Lower lobe of right lung (tissue), 2 donors: Measurements from ENCODE around the gene C3AR1. TPM values are rescaled to one million over a fixed set of nuclear protein-coding genes. Genes with fewer than 3 reads are reported as not detected.
A peak's percentile ranks its signal among the peaks of the same experiment; 100 is the strongest.
"Not testable (repeated sequence)": the region's sequence is repeated elsewhere in the genome, so short reads cannot be mapped to it uniquely, and the experiment has no call there.

Source experiments
- ATAC-seq, 2 donors: fragments of 200-7000 bp; cut with Tn5 transposase; one replicate each; pipeline ENCODE4 v1.9.1; 2020 to 2022; ENCODE audit warnings: mild to moderate bottlenecking in 2 of 2, moderate library complexity in 2 of 2
- DNase-seq: peaks from one replicate; pipeline ENCODE4 v3.0.0-alpha.2; 2020
- H3K27ac ChIP-seq: fragments of 200-600 bp; one replicate; pipeline ENCODE4 v1.8.0; 2022
- H3K27me3 ChIP-seq: fragments of 200-600 bp; one replicate; pipeline ENCODE4 v1.8.0; 2022; ENCODE audit warnings: low read depth
- H3K36me3 ChIP-seq: fragments of 200-600 bp; one replicate; pipeline ENCODE4 v1.8.0; 2022; ENCODE audit warnings: mild to moderate bottlenecking
- H3K4me1 ChIP-seq: fragments of 200-600 bp; one replicate; pipeline ENCODE4 v1.8.0; 2022
- H3K4me3 ChIP-seq: fragments of 200-600 bp; one replicate; pipeline ENCODE4 v1.8.0; 2022; ENCODE audit warnings: mild to moderate bottlenecking
- H3K9me3 ChIP-seq: fragments of 200-600 bp; one replicate; pipeline ENCODE4 v1.8.0; 2022
- CTCF ChIP-seq: fragments of 200-600 bp; IDR thresholded peaks from one replicate; pipeline ENCODE4 v1.8.0; 2022; ENCODE audit warnings: antibody characterized with exemption, mild to moderate bottlenecking
- intact Hi-C: fragments of 100-400 bp; cut with DNase I; formaldehyde crosslinking; loops from one replicate; pipeline ENCODE4 v1.11.0; 2022
- total RNA-seq: library from RNA; stranded (reverse); fragmentation: NEBNext Ultra II Directional; extraction: Animal tissue kit (Norgen Biotek cat#: 25700); gene quantifications from one replicate; pipeline ENCODE4 v1.2.1, GENCODE V29; 2021
- donor health status: DM: no; HTN: yes; CAD: no; lungs with severe emphysema.

Gene C3AR1
- total RNA-seq, 1 donor from 2014 or later, result 62.1 TPM

GRCh38 chr12:8028267-8028666 lies 37.9 kb downstream of the C3AR1 start:
- Histone ChIP-seq H3K9me3 (no peaks in the 10 kb centered on the region), H3K27me3 (no peaks in the 10 kb centered on the region), H3K4me3 (no peak overlapping the region), H3K27ac (no peak overlapping the region), H3K36me3 (no peaks in the 10 kb centered on the region), H3K4me1 (peaks cover 9% of the 10 kb centered on the region)
- intact Hi-C loops, result no loop called here
- ATAC-seq (no peak), DNase-seq (no peak)
- no peak for TF ChIP-seq CTCF

- Histone ChIP-seq H3K27me3 (no peaks in the 10 kb centered on the region), H3K9me3 (no peaks in the 10 kb centered on the region), H3K27ac (no peak overlapping the region), H3K36me3 (no peaks in the 10 kb centered on the region), H3K4me1 (peaks cover 9% of the 10 kb centered on the region), H3K4me3 (peak overlapping the region; percentile 74)
- no peak for ATAC-seq
- intact Hi-C loops, result no loop called here
- TF ChIP-seq CTCF, result no peak
- DNase-seq, result no peak
Measured at GRCh38 chr12:8027856-8028255, 38.3 kb downstream of the C3AR1 start.

GRCh38 chr12:8026291-8026900 lies 39.8 kb downstream of the C3AR1 start:
- peak; percentile 99 for ATAC-seq
- Histone ChIP-seq H3K4me1 (peaks cover 4% of the 10 kb centered on the region), H3K27ac (peak overlapping the region; percentile 100), H3K36me3 (no peaks in the 10 kb centered on the region), H3K27me3 (no peaks in the 10 kb centered on the region), H3K9me3 (no peaks in the 10 kb centered on the region), H3K4me3 (peak overlapping the region; percentile 74)
- intact Hi-C loops, result no loop called here
- TF ChIP-seq CTCF, result no peak
- peak; percentile 94 for DNase-seq

- DNase-seq, result no peak
- peaks cover 12% of the 10 kb centered on the region for H3K4me1 ChIP-seq
- intact Hi-C loops, result no loop called here
- no peak for TF ChIP-seq CTCF
- H3K9me3 ChIP-seq, result no peaks in the 10 kb centered on the region
- no peaks in the 10 kb centered on the region for H3K36me3 ChIP-seq
- H3K4me3 ChIP-seq, result peak overlapping the region; percentile 46
- no peak overlapping the region for H3K27ac ChIP-seq
- ATAC-seq, result peak; percentile 50 to 55
- peaks cover 42% of the 10 kb centered on the region for H3K27me3 ChIP-seq
Measured at GRCh38 chr12:8018666-8019581, 47.2 kb downstream of the C3AR1 start.

GRCh38 chr12:8018213-8018612 lies 47.9 kb downstream of the C3AR1 start:
- H3K27ac ChIP-seq, ATAC-seq, DNase-seq, H3K9me3 ChIP-seq, H3K36me3 ChIP-seq, intact Hi-C loops: not testable (repeated sequence)
- Histone ChIP-seq H3K4me1 (peaks cover 12% of the 10 kb centered on the region), H3K27me3 (peaks cover 42% of the 10 kb centered on the region), H3K4me3 (peak overlapping the region; percentile 46)

GRCh38 chr12:8014836-8015235 lies 51.3 kb downstream of the C3AR1 start:
- ATAC-seq (no peak), DNase-seq (no peak)
- intact Hi-C loops, result no loop called here
- Histone ChIP-seq H3K27me3 (peaks cover 42% of the 10 kb centered on the region), H3K9me3 (no peaks in the 10 kb centered on the region), H3K4me3 (no peak overlapping the region), H3K36me3 (no peaks in the 10 kb centered on the region), H3K27ac (no peak overlapping the region), H3K4me1 (peaks cover 12% of the 10 kb centered on the region)
- no peak for TF ChIP-seq CTCF
